Breast epithelium (tissue), 3 donors: Measurements from ENCODE around the gene ATAD3B.

Experiments used
- CTCF ChIP-seq, 3 donors: fragments of 450-650 bp; IDR thresholded peaks; one replicate each; pipeline ENCODE4 v1.5.1; 2016 to 2017; ENCODE audit warnings: antibody characterized with exemption in 3 of 3, mild to moderate bottlenecking in 3 of 3, moderate library complexity in 3 of 3
- POLR2A ChIP-seq: fragments of 450-650 bp; IDR thresholded peaks from one replicate; pipeline ENCODE4 v1.6.1; 2016; ENCODE audit warnings: antibody characterized with exemption, mild to moderate bottlenecking, moderate library complexity
- POLR2AphosphoS5 ChIP-seq, 3 donors: sonication (generic); formaldehyde crosslinking; IDR thresholded peaks; one replicate each; pipeline ENCODE4 v1.6.1; 2017; ENCODE audit warnings: antibody characterized with exemption in 3 of 3

- TF ChIP-seq POLR2AphosphoS5 (IDR thresholded peaks at IDR 0.05) (no peak), CTCF (IDR thresholded peaks at IDR 0.05) (no peak), POLR2A (no peak)
Observed at GRCh38 chr1:1451696-1452364, 19.7 kb upstream of the ATAD3B start.
